WTC11 (cell line): ENCODE results near the gene STK39. TPM values are rescaled to one million over a fixed set of nuclear protein-coding genes. Genes with fewer than 3 reads are reported as not detected.

ENCODE experiments used
- ATAC-seq: fragments of 200-7000 bp; cut with Tn5 transposase; 2 replicates; pipeline ENCODE4 v1.10.0; 2021; ENCODE audit warnings: mild to moderate bottlenecking, moderate library complexity
- CTCF ChIA-PET: fragments of 300-600 bp; sonication (Branson Sonifier 250); formaldehyde crosslinking; loops from one replicate; lab custom pipeline; 2021; ENCODE audit warnings: antibody characterized with exemption; lab: Charles Lee
- POLR2A ChIA-PET: fragments of 350-600 bp; sonication (Branson Sonifier 250); formaldehyde crosslinking; loops from one replicate; lab custom pipeline; 2021; ENCODE audit warnings: antibody characterized with exemption; lab: Charles Lee
- DNase-seq: peaks from one replicate; pipeline ENCODE4 v3.0.0; 2021; ENCODE audit warnings: low spot score
- H3K27ac Mint-ChIP-seq: 2 replicates; pipeline ENCODE4 v1.8.0; 2021; ENCODE audit warnings: mixed read lengths
- H3K27me3 Mint-ChIP-seq: 2 replicates; pipeline ENCODE4 v1.8.0; 2021; ENCODE audit warnings: low read depth, mild to moderate bottlenecking, moderate library complexity, mixed read lengths
- H3K36me3 Mint-ChIP-seq: 2 replicates; pipeline ENCODE4 v1.8.0; 2021; ENCODE audit warnings: mixed read lengths
- H3K4me1 Mint-ChIP-seq: 2 replicates; pipeline ENCODE4 v1.8.0; 2022; ENCODE audit warnings: mixed read lengths
- H3K4me3 Mint-ChIP-seq: 2 replicates; pipeline ENCODE4 v1.8.0; 2021; ENCODE audit warnings: mild to moderate bottlenecking, moderate library complexity, mixed read lengths
- H3K9me3 Mint-ChIP-seq: 2 replicates; pipeline ENCODE4 v1.8.0; 2021; ENCODE audit warnings: mixed read lengths
- CREB1 ChIP-seq: sonication (generic); formaldehyde crosslinking; IDR thresholded peaks from 2 replicates; pipeline ENCODE4 v1.8.0; 2023; ENCODE audit warnings: mild to moderate bottlenecking, missing genetic modification reagents
- CREM ChIP-seq: sonication (generic); formaldehyde crosslinking; IDR thresholded peaks from 2 replicates; pipeline ENCODE4 v1.8.1; 2022; ENCODE audit warnings: mild to moderate bottlenecking, missing genetic modification reagents, moderate library complexity
- ESRRA ChIP-seq: sonication (generic); formaldehyde crosslinking; IDR thresholded peaks from 2 replicates; pipeline ENCODE4 v1.8.1; 2022; ENCODE audit warnings: mild to moderate bottlenecking, missing genetic modification reagents, borderline replicate concordance
- IRF2 ChIP-seq: sonication (generic); formaldehyde crosslinking; IDR thresholded peaks from 2 replicates; pipeline ENCODE4 v1.8.0; 2022; ENCODE audit warnings: low read depth, missing genetic modification reagents, borderline replicate concordance
- JUN ChIP-seq: sonication (generic); formaldehyde crosslinking; IDR thresholded peaks from 2 replicates; pipeline ENCODE4 v1.8.0; 2023; ENCODE audit warnings: mild to moderate bottlenecking, missing genetic modification reagents
- MXD4 ChIP-seq: fragments of 250-450 bp; sonication (Bioruptor Pico); IDR thresholded peaks from 2 replicates; pipeline ENCODE4 v1.8.0; 2021; ENCODE audit warnings: mild to moderate bottlenecking, moderate library complexity, borderline replicate concordance
- NFATC4 ChIP-seq: fragments of 250-450 bp; sonication (Bioruptor Pico); IDR thresholded peaks from 2 replicates; pipeline ENCODE4 v1.9.0; 2021; ENCODE audit warnings: mild to moderate bottlenecking
- NR3C1 ChIP-seq: sonication (generic); formaldehyde crosslinking; conservative IDR thresholded peaks from 2 replicates; pipeline ENCODE4 v1.8.1; 2023; ENCODE audit warnings: low read depth, mild to moderate bottlenecking, missing genetic modification reagents
- PRRX2 ChIP-seq: fragments of 250-450 bp; sonication (Bioruptor Pico); IDR thresholded peaks from 2 replicates; pipeline ENCODE4 v1.8.0; 2021; ENCODE audit warnings: mild to moderate bottlenecking
- RELA ChIP-seq: sonication (generic); formaldehyde crosslinking; IDR thresholded peaks from 2 replicates; pipeline ENCODE4 v1.8.1; 2022; ENCODE audit warnings: missing genetic modification reagents, mild to moderate bottlenecking, borderline replicate concordance
- SMAD3 ChIP-seq: sonication (generic); formaldehyde crosslinking; IDR thresholded peaks from 2 replicates; pipeline ENCODE4 v1.8.0; 2022; ENCODE audit warnings: missing genetic modification reagents, mild to moderate bottlenecking, borderline replicate concordance
- SMAD4 ChIP-seq: sonication (generic); formaldehyde crosslinking; IDR thresholded peaks from 2 replicates; pipeline ENCODE4 v1.8.0; 2022; ENCODE audit warnings: mild to moderate bottlenecking, missing genetic modification reagents
- TEAD4 ChIP-seq: sonication (generic); formaldehyde crosslinking; IDR thresholded peaks from 2 replicates; pipeline ENCODE4 v1.8.0; 2022; ENCODE audit warnings: mild to moderate bottlenecking, missing genetic modification reagents
- ZNF138 ChIP-seq: sonication (generic); formaldehyde crosslinking; conservative IDR thresholded peaks from 2 replicates; pipeline ENCODE4 v1.8.1; 2022; ENCODE audit warnings: mild to moderate bottlenecking, moderate library complexity, missing genetic modification reagents
- total RNA-seq: library from RNA; stranded (reverse); gene quantifications from 3 replicates; pipeline ENCODE4 v1.2.3, GENCODE V29; 2021
- TF ChIP-seq, protein P1 (sequence below): sonication (generic); formaldehyde crosslinking; IDR thresholded peaks from 2 replicates; pipeline ENCODE4 v1.8.1; 2022; ENCODE audit warnings: low read depth, mild to moderate bottlenecking, moderate library complexity, missing genetic modification reagents, borderline replicate concordance
- TF ChIP-seq, protein P2 (sequence below): sonication (generic); formaldehyde crosslinking; IDR thresholded peaks from 2 replicates; pipeline ENCODE4 v1.8.0; 2023; ENCODE audit warnings: missing genetic modification reagents
- TF ChIP-seq, protein P3 (sequence below): sonication (generic); formaldehyde crosslinking; IDR thresholded peaks from 2 replicates; pipeline ENCODE4 v1.8.0; 2022; ENCODE audit warnings: mild to moderate bottlenecking, missing genetic modification reagents
- TF ChIP-seq, protein P4 (sequence below): sonication (generic); formaldehyde crosslinking; IDR thresholded peaks from 2 replicates; pipeline ENCODE4 v1.8.0; 2022; ENCODE audit warnings: mild to moderate bottlenecking, missing genetic modification reagents
- TF ChIP-seq, protein P5 (sequence below): sonication (generic); formaldehyde crosslinking; IDR thresholded peaks from 2 replicates; pipeline ENCODE4 v1.8.1; 2022; ENCODE audit warnings: missing genetic modification reagents, borderline replicate concordance
- TF ChIP-seq, protein P6 (sequence below): sonication (generic); formaldehyde crosslinking; IDR thresholded peaks from 2 replicates; pipeline ENCODE4 v1.8.1; 2023; ENCODE audit warnings: mild to moderate bottlenecking, missing genetic modification reagents
- TF ChIP-seq, protein P7 (sequence below): sonication (generic); formaldehyde crosslinking; IDR thresholded peaks from 2 replicates; pipeline ENCODE4 v1.8.1; 2023; ENCODE audit warnings: mild to moderate bottlenecking, moderate library complexity, missing genetic modification reagents

Gene STK39
- total RNA-seq, 1 experiment from 2014 or later, result 20.5 TPM

DNA sequence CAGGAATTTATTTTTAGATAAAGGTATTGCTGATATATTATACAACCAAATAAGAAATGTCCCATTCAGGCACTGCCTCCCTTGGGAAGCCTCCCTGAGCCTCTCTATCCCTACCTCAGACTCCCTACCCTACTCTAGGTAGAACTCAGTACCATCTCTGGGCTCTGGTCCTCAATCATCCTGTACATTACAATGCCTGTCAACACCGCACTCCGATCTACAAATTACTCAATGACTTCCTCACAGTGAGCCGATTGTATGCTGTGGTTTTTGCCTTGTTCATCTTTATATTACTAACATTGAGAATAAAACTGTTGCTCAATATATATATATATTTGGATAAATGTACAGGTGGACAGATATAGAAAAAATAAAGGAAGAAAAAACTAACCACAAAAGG is 207.5 kb downstream of the STK39 start:
- DNase-seq (no peak), ATAC-seq (no peak)
- no peak overlapping the region for H3K27ac Mint-ChIP-seq
- ChIA-PET CTCF (no interaction called here), POLR2A (no interaction called here)
- peaks cover 6% of the 10 kb centered on the region; the same call in 1 of the 2 replicates for H3K4me1 Mint-ChIP-seq
- no peak overlapping the region for H3K4me3 Mint-ChIP-seq
- no peaks in the 10 kb centered on the region for H3K36me3 Mint-ChIP-seq
- no peaks in the 10 kb centered on the region for H3K27me3 Mint-ChIP-seq
- TF ChIP-seq CREB1 (CRISPR knock-in tag) (no peak), IRF2 (CRISPR knock-in tag) (no peak), PRRX2 (no peak), SMAD3 (CRISPR knock-in tag) (no peak), NR3C1 (CRISPR knock-in tag) (no peak), SMAD4 (CRISPR knock-in tag) (no peak), CREM (CRISPR knock-in tag) (no peak)
- TF ChIP-seq, protein P1, sequence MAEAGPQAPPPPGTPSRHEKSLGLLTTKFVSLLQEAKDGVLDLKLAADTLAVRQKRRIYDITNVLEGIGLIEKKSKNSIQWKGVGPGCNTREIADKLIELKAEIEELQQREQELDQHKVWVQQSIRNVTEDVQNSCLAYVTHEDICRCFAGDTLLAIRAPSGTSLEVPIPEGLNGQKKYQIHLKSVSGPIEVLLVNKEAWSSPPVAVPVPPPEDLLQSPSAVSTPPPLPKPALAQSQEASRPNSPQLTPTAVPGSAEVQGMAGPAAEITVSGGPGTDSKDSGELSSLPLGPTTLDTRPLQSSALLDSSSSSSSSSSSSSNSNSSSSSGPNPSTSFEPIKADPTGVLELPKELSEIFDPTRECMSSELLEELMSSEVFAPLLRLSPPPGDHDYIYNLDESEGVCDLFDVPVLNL (CRISPR knock-in tag), result no peak
- H3K9me3 Mint-ChIP-seq, result no peaks in the 10 kb centered on the region

DNA sequence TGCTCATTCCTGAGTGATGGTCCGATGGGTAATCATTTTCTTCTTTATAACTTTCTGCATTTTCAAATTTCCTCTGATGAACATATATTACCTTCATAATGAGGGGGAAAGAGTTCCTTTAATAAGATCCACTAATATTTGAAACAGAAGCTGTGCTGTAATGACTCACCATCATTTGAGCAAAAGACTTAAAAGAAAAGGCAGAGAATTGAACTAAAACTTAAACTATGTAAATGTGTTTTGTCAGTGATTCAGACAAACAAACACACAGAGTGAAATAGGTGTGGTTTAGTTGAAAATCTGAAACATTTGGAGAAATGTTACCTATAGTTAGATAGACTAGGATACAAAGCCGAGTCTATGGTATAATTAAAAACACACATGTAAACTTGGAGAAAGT is 209.6 kb downstream of the STK39 start:
- Mint-ChIP-seq H3K36me3 (no peaks in the 10 kb centered on the region), H3K27ac (no peak overlapping the region), H3K4me3 (no peak overlapping the region)
- no peak for DNase-seq
- CTCF ChIA-PET, result no interaction called here
- TF ChIP-seq, protein P2, sequence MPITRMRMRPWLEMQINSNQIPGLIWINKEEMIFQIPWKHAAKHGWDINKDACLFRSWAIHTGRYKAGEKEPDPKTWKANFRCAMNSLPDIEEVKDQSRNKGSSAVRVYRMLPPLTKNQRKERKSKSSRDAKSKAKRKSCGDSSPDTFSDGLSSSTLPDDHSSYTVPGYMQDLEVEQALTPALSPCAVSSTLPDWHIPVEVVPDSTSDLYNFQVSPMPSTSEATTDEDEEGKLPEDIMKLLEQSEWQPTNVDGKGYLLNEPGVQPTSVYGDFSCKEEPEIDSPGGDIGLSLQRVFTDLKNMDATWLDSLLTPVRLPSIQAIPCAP (CRISPR knock-in tag), result no peak
- no peak for TF ChIP-seq ZNF138 (CRISPR knock-in tag)
- TF ChIP-seq, all 79 proteins: peak for 0
- ATAC-seq, result no peak
- Mint-ChIP-seq H3K4me1 (no peaks in the 10 kb centered on the region), H3K9me3 (no peaks in the 10 kb centered on the region), H3K27me3 (no peaks in the 10 kb centered on the region)
- POLR2A ChIA-PET, result no interaction called here

DNA sequence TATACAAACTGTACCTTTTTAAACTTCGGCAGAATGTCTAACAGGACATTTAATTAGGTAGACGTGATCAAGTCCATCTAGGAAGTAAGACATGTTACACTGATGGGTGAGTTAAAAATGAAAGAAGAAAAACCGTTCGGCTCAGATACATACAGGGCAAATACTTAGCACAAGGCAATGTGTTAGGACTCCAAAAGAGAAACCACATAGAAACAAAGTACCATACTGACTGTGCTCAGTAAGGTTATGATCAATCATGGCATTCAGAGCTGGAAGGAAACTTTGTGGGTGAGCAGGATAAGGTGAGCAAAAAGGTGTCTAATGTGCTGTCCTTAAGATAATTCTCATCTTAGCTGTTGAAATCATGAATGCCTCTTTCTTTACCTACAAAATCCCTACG is 211.9 kb downstream of the STK39 start:
- Mint-ChIP-seq H3K4me1 (no peaks in the 10 kb centered on the region), H3K9me3 (no peaks in the 10 kb centered on the region), H3K27ac (no peak overlapping the region), H3K27me3 (no peaks in the 10 kb centered on the region), H3K36me3 (no peaks in the 10 kb centered on the region), H3K4me3 (no peak overlapping the region)
- TF ChIP-seq JUN (CRISPR knock-in tag), result no peak
- DNase-seq, result no peak
- POLR2A ChIA-PET, result no interaction called here
- CTCF ChIA-PET, result interaction anchor here (1.0 to 1.8 kb wide), 2 partner anchors 15 to 83 kb away, joined by 3 to 4 read pairs; no protein-coding TSS in a partner anchor
- no peak for ATAC-seq

DNA sequence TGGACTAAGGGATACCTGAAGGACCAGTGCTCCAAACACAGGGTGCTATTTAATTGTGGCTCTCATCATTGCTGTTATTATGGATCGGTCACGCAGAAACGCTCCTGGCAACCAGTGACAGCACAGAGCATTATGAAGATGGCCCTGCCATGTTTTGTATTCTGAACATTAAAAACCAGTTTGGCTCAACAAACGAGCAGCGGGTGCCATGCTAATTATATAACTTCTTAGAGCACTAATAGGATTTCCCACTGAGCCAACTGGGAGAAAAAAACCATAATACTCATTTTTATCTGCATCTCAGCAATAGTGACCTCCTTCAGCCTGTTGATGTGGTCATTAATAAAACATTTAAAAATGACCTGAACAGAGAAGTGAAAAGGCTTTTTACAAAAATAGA is 212.8 kb downstream of the STK39 start:
- Mint-ChIP-seq H3K27me3 (no peaks in the 10 kb centered on the region), H3K4me1 (no peaks in the 10 kb centered on the region), H3K27ac (no peak overlapping the region), H3K4me3 (no peak overlapping the region), H3K36me3 (no peaks in the 10 kb centered on the region), H3K9me3 (no peaks in the 10 kb centered on the region)
- DNase-seq (no peak), ATAC-seq (no peak)
- ChIA-PET POLR2A (no interaction called here), CTCF (interaction anchor here (1.0 kb wide), 1 partner anchor 16 kb away, joined by 3 read pairs; no protein-coding TSS in a partner anchor)
- TF ChIP-seq ESRRA (CRISPR knock-in tag), result no peak
- no peak for TF ChIP-seq SMAD3 (CRISPR knock-in tag)
- TF ChIP-seq, protein P3, sequence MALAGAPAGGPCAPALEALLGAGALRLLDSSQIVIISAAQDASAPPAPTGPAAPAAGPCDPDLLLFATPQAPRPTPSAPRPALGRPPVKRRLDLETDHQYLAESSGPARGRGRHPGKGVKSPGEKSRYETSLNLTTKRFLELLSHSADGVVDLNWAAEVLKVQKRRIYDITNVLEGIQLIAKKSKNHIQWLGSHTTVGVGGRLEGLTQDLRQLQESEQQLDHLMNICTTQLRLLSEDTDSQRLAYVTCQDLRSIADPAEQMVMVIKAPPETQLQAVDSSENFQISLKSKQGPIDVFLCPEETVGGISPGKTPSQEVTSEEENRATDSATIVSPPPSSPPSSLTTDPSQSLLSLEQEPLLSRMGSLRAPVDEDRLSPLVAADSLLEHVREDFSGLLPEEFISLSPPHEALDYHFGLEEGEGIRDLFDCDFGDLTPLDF (CRISPR knock-in tag), result no peak
- TF ChIP-seq NFATC4 (CRISPR knock-in tag), result no peak
- TF ChIP-seq, protein P4, sequence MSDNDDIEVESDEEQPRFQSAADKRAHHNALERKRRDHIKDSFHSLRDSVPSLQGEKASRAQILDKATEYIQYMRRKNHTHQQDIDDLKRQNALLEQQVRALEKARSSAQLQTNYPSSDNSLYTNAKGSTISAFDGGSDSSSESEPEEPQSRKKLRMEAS, result no peak
- TF ChIP-seq, protein P5, sequence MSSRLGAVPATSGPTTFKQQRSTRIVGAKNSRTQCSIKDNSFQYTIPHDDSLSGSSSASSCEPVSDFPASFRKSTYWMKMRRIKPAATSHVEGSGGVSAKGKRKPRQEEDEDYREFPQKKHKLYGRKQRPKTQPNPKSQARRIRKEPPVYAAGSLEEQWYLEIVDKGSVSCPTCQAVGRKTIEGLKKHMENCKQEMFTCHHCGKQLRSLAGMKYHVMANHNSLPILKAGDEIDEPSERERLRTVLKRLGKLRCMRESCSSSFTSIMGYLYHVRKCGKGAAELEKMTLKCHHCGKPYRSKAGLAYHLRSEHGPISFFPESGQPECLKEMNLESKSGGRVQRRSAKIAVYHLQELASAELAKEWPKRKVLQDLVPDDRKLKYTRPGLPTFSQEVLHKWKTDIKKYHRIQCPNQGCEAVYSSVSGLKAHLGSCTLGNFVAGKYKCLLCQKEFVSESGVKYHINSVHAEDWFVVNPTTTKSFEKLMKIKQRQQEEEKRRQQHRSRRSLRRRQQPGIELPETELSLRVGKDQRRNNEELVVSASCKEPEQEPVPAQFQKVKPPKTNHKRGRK (CRISPR knock-in tag), result no peak
- TF ChIP-seq, protein P6, sequence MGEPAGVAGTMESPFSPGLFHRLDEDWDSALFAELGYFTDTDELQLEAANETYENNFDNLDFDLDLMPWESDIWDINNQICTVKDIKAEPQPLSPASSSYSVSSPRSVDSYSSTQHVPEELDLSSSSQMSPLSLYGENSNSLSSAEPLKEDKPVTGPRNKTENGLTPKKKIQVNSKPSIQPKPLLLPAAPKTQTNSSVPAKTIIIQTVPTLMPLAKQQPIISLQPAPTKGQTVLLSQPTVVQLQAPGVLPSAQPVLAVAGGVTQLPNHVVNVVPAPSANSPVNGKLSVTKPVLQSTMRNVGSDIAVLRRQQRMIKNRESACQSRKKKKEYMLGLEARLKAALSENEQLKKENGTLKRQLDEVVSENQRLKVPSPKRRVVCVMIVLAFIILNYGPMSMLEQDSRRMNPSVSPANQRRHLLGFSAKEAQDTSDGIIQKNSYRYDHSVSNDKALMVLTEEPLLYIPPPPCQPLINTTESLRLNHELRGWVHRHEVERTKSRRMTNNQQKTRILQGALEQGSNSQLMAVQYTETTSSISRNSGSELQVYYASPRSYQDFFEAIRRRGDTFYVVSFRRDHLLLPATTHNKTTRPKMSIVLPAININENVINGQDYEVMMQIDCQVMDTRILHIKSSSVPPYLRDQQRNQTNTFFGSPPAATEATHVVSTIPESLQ (CRISPR knock-in tag), result no peak
- no peak for TF ChIP-seq MXD4 (CRISPR knock-in tag)
- TF ChIP-seq, protein P7, sequence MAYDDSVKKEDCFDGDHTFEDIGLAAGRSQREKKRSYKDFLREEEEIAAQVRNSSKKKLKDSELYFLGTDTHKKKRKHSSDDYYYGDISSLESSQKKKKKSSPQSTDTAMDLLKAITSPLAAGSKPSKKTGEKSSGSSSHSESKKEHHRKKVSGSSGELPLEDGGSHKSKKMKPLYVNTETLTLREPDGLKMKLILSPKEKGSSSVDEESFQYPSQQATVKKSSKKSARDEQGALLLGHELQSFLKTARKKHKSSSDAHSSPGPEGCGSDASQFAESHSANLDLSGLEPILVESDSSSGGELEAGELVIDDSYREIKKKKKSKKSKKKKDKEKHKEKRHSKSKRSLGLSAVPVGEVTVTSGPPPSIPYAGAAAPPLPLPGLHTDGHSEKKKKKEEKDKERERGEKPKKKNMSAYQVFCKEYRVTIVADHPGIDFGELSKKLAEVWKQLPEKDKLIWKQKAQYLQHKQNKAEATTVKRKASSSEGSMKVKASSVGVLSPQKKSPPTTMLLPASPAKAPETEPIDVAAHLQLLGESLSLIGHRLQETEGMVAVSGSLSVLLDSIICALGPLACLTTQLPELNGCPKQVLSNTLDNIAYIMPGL (CRISPR knock-in tag), result no peak
- TF ChIP-seq TEAD4 (CRISPR knock-in tag), result no peak
- TF ChIP-seq RELA (CRISPR knock-in tag), result no peak
